K562 (cell line): ENCODE results near the gene KRT24. TPM values are rescaled to one million over a fixed set of nuclear protein-coding genes. Genes with fewer than 3 reads are reported as not detected.

Experiments used
- ATAC-seq: fragments of 200-7000 bp; cut with Tn5 transposase; 3 replicates; pipeline ENCODE4 v1.9.1; 2020; ENCODE audit warnings: moderate library complexity
- BruUV-seq: library from RNA; stranded (reverse); fragments of 400-500 nt; replicated peaks from 2 replicates; lab custom pipeline; 2021; lab: Mats Ljungman, UMichigan
- CTCF ChIA-PET: fragments of 300-600 bp; formaldehyde crosslinking; extraction: SDS; loops from one replicate; lab custom pipeline; 2021; ENCODE audit warnings: low intra/inter-chr PET ratio; lab: Yijun Ruan, JAX
- POLR2A ChIA-PET: fragments of 300-600, 350-650 bp; sonication (Branson Sonifier 250); formaldehyde crosslinking; extraction: SDS; loops from one replicate; lab custom pipeline; 2021; ENCODE audit warnings: antibody characterized with exemption, inconsistent platforms; lab: Yijun Ruan, JAX
- DNase-seq, 4 experiments: peaks; one replicate each; pipeline versions ENCODE4 v3.0.0 to v3.0.0-alpha.2; 2011 to 2018; ENCODE audit warnings: low spot score in 3 of 4, mixed read lengths in 3 of 4; ENCODE audit errors: extremely low read depth in 1 of 4
- FAIRE-seq: peaks from 2 replicates; lab custom pipeline; 2011; peaks lifted over from hg19 to GRCh38; lab: Jason Lieb, UNC
- H2AFZ ChIP-seq: 2 replicates; pipeline ENCODE4 v1.6.0; 2011; ENCODE audit warnings: low read depth, low read length, control low read depth, inconsistent platforms
- H3K27ac ChIP-seq: fragments of 200-600 bp; 3 replicates; pipeline ENCODE4 v1.8.0; 2011; ENCODE audit warnings: low read depth, mild to moderate bottlenecking, control low read depth, inconsistent platforms, low read length, moderate library complexity, mixed read lengths; ENCODE audit errors: extremely low read depth
- H3K27me3 ChIP-seq, 2 experiments: fragments of 300-600 bp in 1 of 2; 2 replicates in 1 of 2; 3 replicates in 1 of 2; pipeline versions ENCODE4 v1.6.0 to v1.8.0; 2011; ENCODE audit warnings: inconsistent platforms in 2 of 2, low read length in 2 of 2, mild to moderate bottlenecking in 1 of 2, mixed read lengths in 1 of 2, moderate library complexity in 1 of 2; ENCODE audit not compliant: control insufficient read depth in 2 of 2, insufficient read depth in 2 of 2
- H3K36me3 ChIP-seq: fragments of 300-600 bp; 3 replicates; pipeline ENCODE4 v1.8.0; 2011; ENCODE audit warnings: mild to moderate bottlenecking, low read length, inconsistent platforms; ENCODE audit not compliant: control insufficient read depth, insufficient read depth
- H3K4me1 ChIP-seq, 2 experiments: fragments of 200-600 bp in 1 of 2; replicated peaks in 1 of 2; 2 replicates in 1 of 2; 3 replicates in 1 of 2; pipeline versions ENCODE4 v1.5.1 to v1.8.0; 2011; ENCODE audit warnings: inconsistent platforms in 2 of 2, low read length in 2 of 2, mild to moderate bottlenecking in 1 of 2, mixed read lengths in 1 of 2, moderate library complexity in 1 of 2; ENCODE audit not compliant: control insufficient read depth in 2 of 2, insufficient read depth in 2 of 2
- H3K4me2 ChIP-seq: 2 replicates; pipeline ENCODE4 v1.6.1; 2011; ENCODE audit warnings: low read length, control low read depth, inconsistent platforms, mixed read lengths; ENCODE audit not compliant: insufficient read depth
- H3K4me3 ChIP-seq: fragments of 200-600 bp; sonication (generic), shearing (Covaris generic); 2 replicates; pipeline ENCODE4 v1.5.1; 2016; ENCODE audit warnings: control low read depth, inconsistent platforms
- H3K79me2 ChIP-seq: fragments of 200-600 bp; 3 replicates; pipeline ENCODE4 v1.8.0; 2011; ENCODE audit warnings: low read length, inconsistent platforms; ENCODE audit not compliant: control insufficient read depth, insufficient read depth
- H3K9ac ChIP-seq, 2 experiments: 2 replicates each; pipeline versions ENCODE4 v1.6.0 to v1.6.1; 2011; ENCODE audit warnings: low read depth in 2 of 2, low read length in 2 of 2, control low read depth in 1 of 2, inconsistent platforms in 1 of 2, mild to moderate bottlenecking in 1 of 2, mixed read lengths in 1 of 2; ENCODE audit not compliant: insufficient read depth in 1 of 2
- H3K9me1 ChIP-seq: one replicate; pipeline ENCODE4 v1.6.0; 2011; ENCODE audit warnings: inconsistent platforms, mild to moderate bottlenecking, low read length, moderate library complexity; ENCODE audit not compliant: control insufficient read depth, insufficient read depth
- H3K9me3 ChIP-seq: replicated peaks from 2 replicates; pipeline ENCODE4 v1.5.1; 2011; ENCODE audit warnings: low read depth, low read length, inconsistent platforms; ENCODE audit not compliant: control insufficient read depth, insufficient read depth
- H4K20me1 ChIP-seq: replicated peaks from 2 replicates; pipeline ENCODE4 v1.6.1; 2011; ENCODE audit warnings: low read length, inconsistent platforms, mixed read lengths; ENCODE audit not compliant: control insufficient read depth, insufficient read depth
- CBX8 ChIP-seq: fragments of 200-600 bp; sonication (generic); IDR thresholded peaks from 2 replicates; pipeline ENCODE4 v1.6.1; 2012; ENCODE audit warnings: borderline replicate concordance, mixed run types, low read depth, mild to moderate bottlenecking, moderate library complexity, mixed read lengths, low read length, control low read depth, inconsistent platforms; ENCODE audit not compliant: poor library complexity, severe bottlenecking; ENCODE audit errors: extremely low read depth
- HDAC3 ChIP-seq: fragments of 450-650 bp; IDR thresholded peaks from 2 replicates; pipeline ENCODE4 v1.6.1; 2018; ENCODE audit warnings: borderline replicate concordance, mild to moderate bottlenecking, moderate library complexity; ENCODE audit not compliant: partially characterized antibody
- MLLT1 ChIP-seq, 2 experiments: fragments of 450-650 bp; IDR thresholded peaks; 2 replicates each; pipeline ENCODE4 v1.6.1; 2016
- PHF20 ChIP-seq: fragments of 450-650 bp; IDR thresholded peaks from 2 replicates; pipeline ENCODE4 v1.6.1; 2018; ENCODE audit not compliant: partially characterized antibody
- ZNF740 ChIP-seq, 3 experiments: fragments of 200-800 bp in 1 of 3; sonication (Bioruptor generic) in 1 of 3; sonication (generic) in 1 of 3; formaldehyde crosslinking in 1 of 3; IDR thresholded peaks; 2 replicates each; pipeline versions ENCODE4 v1.6.1 to v1.8.0; 2016 to 2022; ENCODE audit warnings: mild to moderate bottlenecking in 2 of 3, missing compliant biosample characterization in 2 of 3, missing genetic modification characterization in 2 of 3, missing genetic modification reagents in 1 of 3
- WGBS: fragments of 100-300 bp; shearing (Covaris generic); methylation state at CpG from one replicate; pipeline ENCODE4 v1.1.6; 2016; ENCODE audit warnings: low coverage, mixed read lengths; ENCODE audit not compliant: insufficient coverage; ENCODE audit errors: missing lambda C conversion rate; 5-methylcytosine and 5-hydroxymethylcytosine counted together
- in situ Hi-C: fragments of 300-500 bp; cut with MboI; formaldehyde crosslinking; loops from 4 replicates; pipeline ENCODE4 v1.15.0; 2018; ENCODE audit warnings: inconsistent platforms, mixed read lengths
- intact Hi-C: fragments of 100-400 bp; cut with micrococcal nuclease; formaldehyde crosslinking; loops from 2 replicates; pipeline ENCODE4 v1.14.2; 2022
- polyA plus RNA-seq, 8 experiments: library from polyadenylated mRNA; depleted of rRNA in 4 of 8; stranded (reverse) in 5 of 8; unstranded in 3 of 8; fragments of >200 nt; fragmentation: Nextera tagmentation in 2 of 8; fragmentation: Illumina TruSeq in 1 of 8; extraction: Ambion mirVana in 2 of 8; extraction: Trizol in 1 of 8; gene quantifications; 2 replicates each; pipeline versions ENCODE4 v1.2.1 to v1.2.3, GENCODE V29; 2011 to 2014; ENCODE audit warnings: inconsistent platforms in 1 of 8, missing spikeins in 1 of 8
- total RNA-seq, 7 experiments: library from RNA; depleted of rRNA in 6 of 7; stranded (reverse); fragments of >200 nt in 6 of 7; fragmentation: Illumina TruSeq in 2 of 7; extraction: Trizol in 2 of 7; gene quantifications; 2 replicates each; pipeline versions ENCODE4 v1.2.1 to v1.2.3, GENCODE V29; 2011 to 2021; ENCODE audit warnings: low replicate concordance in 1 of 7

Gene KRT24
- total and polyA plus RNA-seq, 9 of the 15 experiments (the other 6 are each of a cell fraction or from before 2014, with no cell fraction given), result not detected

GRCh38 chr17:40664582-40665333 lies 38.8 kb downstream of the KRT24 start, which contains the start of gene KRT222:
Gene KRT222 (minus strand): TSS chr17:40665177. CDS start chr17:40665099, 78 bp downstream.
- Histone ChIP-seq H3K4me1 (peaks cover 0 to 3% of the 10 kb centered on the region in 2 experiments; a peak in 1 of 5 replicates), H3K9me1 (no peaks in the 10 kb centered on the region), H3K27ac (no peak within 1 kb of the TSS), H3K4me3 (no peak within 1 kb of the TSS), H4K20me1 (0 out of 2 replicates have a peak, but pooled peaks cover 3% of the 10 kb centered on the region), H2AFZ (peak within 1 kb of the TSS; percentile 72), H3K27me3 (peaks cover 15 to 25% of the 10 kb centered on the region in 2 experiments; a peak in 4 of 5 replicates), H3K36me3 (no peaks in the 10 kb centered on the region), H3K9me3 (no peaks in the 10 kb centered on the region), H3K9ac (no peak within 1 kb of the TSS), H3K4me2 (peak within 1 kb of the TSS; percentile 23; the same call in 1 of the 2 replicates), H3K79me2 (no peaks in the 10 kb centered on the region)
- intact Hi-C loops, result no loop called here
- ChIA-PET POLR2A (interaction anchor here (0.6 to 1.9 kb wide), 3 partner anchors 19 to 637 kb away, joined by 3 to 6 read pairs (median 3); no protein-coding TSS in a partner anchor), CTCF (no interaction called here)
- peak; percentile 35 for FAIRE-seq
- BruUV-seq, result no TSS peak
- ATAC-seq, result peak; percentile 48; the same call in 2 of the 3 replicates
- in situ Hi-C loops, result no loop called here
- no peak for DNase-seq
- 2% methylated on average over 12 of the region's 12 CpGs for WGBS
- peak; percentile 58 for TF ChIP-seq CBX8
- TF ChIP-seq HDAC3, result no peak

- CTCF ChIA-PET, result no interaction called here
- POLR2A ChIA-PET, result interaction anchor here (1.2 kb wide), 1 partner anchor 8 kb away, joined by 3 read pairs; no protein-coding TSS in a partner anchor
- peaks cover 15 to 25% of the 10 kb centered on the region in 2 experiments; a peak in 4 of 5 replicates for H3K27me3 ChIP-seq
- TF ChIP-seq MLLT1 (IDR thresholded peaks at IDR 0.05) (no peak), PHF20 (no peak), ZNF740 (CRISPR knock-in tag; IDR thresholded peaks at IDR 0.05) (no peak), ZNF740 (tag; IDR thresholded peaks at IDR 0.05) (no peak)
These were observed 40.3 kb downstream of the KRT24 start for GRCh38 chr17:40663252-40663651.

More at GRCh38 chr17:40663252-40663651, 40.3 kb downstream of the KRT24 start:
- intact Hi-C loops (no loop called here), in situ Hi-C loops (no loop called here)
- H3K4me2 ChIP-seq, result no peak overlapping the region; the same call in 1 of the 2 replicates
- no peak overlapping the region for H2AFZ ChIP-seq
- H4K20me1 ChIP-seq, result 0 out of 2 replicates have a peak, but pooled peaks cover 3% of the 10 kb centered on the region
- BruUV-seq, result no TSS peak
- ATAC-seq, result peak; percentile 45
- FAIRE-seq, result no peak
- no peak for DNase-seq
- no peaks in the 10 kb centered on the region for H3K9me1 ChIP-seq
- H3K36me3 ChIP-seq, result no peaks in the 10 kb centered on the region
- no peaks in the 10 kb centered on the region for H3K79me2 ChIP-seq
- no peak overlapping the region for H3K4me3 ChIP-seq
- no peak overlapping the region for H3K27ac ChIP-seq
- WGBS, result 2% methylated on average over 3 of the region's 3 CpGs
- H3K9me3 ChIP-seq, result no peaks in the 10 kb centered on the region
- no peak overlapping the region for H3K9ac ChIP-seq
- peaks cover 0 to 3% of the 10 kb centered on the region in 2 experiments; a peak in 1 of 5 replicates for H3K4me1 ChIP-seq
